ENCODE results near the gene OSBPL6.

OSBPL6 gene

DNA sequence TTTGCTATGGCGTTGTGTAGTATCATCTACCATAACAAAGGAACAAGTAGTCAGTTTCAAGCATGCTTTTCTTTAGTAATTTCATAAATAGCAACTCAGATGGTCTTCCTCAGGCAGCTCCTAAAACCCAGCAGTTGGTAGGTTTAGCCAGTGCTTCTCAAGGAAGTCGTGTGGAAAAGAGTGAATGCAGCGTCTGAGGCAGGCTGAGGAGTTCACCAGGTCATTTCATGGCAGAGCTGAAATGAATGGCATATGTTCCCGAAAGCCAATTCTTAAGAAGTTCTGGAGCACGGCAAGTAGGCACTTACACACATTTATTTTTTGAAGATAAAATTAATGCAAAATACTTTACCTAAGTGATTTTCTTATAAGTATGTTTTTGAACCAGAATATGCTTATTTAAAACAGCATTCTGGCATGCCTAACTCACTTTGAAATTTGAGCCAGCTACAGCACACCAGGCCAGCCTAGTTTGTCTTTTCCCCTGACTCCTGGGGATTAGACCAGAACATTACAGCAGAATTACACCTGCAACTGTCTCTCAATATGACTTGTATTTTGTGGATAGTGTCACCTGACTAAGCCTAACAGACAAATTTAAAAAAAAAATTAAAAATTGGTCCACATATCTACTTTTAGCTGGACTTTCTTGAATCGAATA is 62.2 kb downstream of the OSBPL6 start:
- DNase-seq (ENCODE audit: low read depth), result no peak
- no peak for TF ChIP-seq CTCF (IDR thresholded peaks at IDR 0.05; ENCODE audit: low read depth, low read length, missing control alignments)
- H3K4me3 ChIP-seq (ENCODE audit: low read depth, low read length), result no peak overlapping the region

GRCh38 chr2:178257127-178257526 is 62.8 kb downstream of the OSBPL6 start:
- H3K4me3 ChIP-seq (ENCODE audit: low read depth, low read length), result no peak overlapping the region
- TF ChIP-seq CTCF (IDR thresholded peaks at IDR 0.05; ENCODE audit: low read depth, low read length, missing control alignments), result no peak
- no peak for DNase-seq (ENCODE audit: low read depth)

- no peak for TF ChIP-seq CTCF (IDR thresholded peaks at IDR 0.05; ENCODE audit: low read depth, low read length, missing control alignments)
- DNase-seq (ENCODE audit: low read depth), result no peak
- H3K4me3 ChIP-seq (ENCODE audit: low read depth, low read length), result no peak overlapping the region
Observed at GRCh38 chr2:178258916-178259315, 64.6 kb downstream of the OSBPL6 start.

DNA sequence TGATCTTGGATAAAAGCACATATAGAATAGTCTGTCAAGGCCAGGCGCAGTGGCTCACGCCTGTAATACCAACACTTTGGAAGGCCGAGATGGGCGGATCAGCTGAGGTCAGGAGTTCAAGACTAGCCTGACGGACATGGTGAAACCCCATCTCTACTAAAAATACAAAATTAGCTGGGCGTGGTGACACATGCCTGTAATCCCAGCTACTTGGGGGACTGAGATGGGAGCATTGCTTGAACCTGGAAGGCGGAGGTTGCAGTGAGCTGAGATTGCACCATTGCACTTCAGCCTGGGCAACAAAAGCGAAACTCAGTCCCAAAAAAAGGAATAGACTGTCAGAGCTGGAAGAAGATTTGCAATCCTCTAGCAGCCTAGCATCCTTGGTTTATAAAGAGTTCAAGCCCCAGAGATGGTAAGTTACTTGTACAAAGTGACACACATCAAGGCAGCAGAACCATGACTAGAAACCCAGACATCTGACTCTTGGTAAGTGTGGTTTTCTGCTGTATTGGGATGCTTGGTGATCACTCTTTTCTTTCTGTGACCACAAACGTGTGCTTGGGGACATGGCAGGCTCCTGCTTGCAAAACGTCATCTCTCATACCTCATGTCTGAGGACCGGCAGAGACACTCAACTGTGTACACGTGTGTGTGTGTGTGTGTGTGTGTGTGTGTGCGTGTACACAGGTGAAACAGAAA is 69.0 kb downstream of the OSBPL6 start:
- DNase-seq (ENCODE audit: low read depth), result no peak
- H3K4me3 ChIP-seq (ENCODE audit: low read depth, low read length), result no peak overlapping the region
- no peak for TF ChIP-seq CTCF (IDR thresholded peaks at IDR 0.05; ENCODE audit: low read depth, low read length, missing control alignments)

GRCh38 chr2:178264211-178264610 is 69.9 kb downstream of the OSBPL6 start:
- no peak for TF ChIP-seq CTCF (IDR thresholded peaks at IDR 0.05; ENCODE audit: low read depth, low read length, missing control alignments)
- no peak overlapping the region for H3K4me3 ChIP-seq (ENCODE audit: low read depth, low read length)
- DNase-seq (ENCODE audit: low read depth), result no peak

DNA sequence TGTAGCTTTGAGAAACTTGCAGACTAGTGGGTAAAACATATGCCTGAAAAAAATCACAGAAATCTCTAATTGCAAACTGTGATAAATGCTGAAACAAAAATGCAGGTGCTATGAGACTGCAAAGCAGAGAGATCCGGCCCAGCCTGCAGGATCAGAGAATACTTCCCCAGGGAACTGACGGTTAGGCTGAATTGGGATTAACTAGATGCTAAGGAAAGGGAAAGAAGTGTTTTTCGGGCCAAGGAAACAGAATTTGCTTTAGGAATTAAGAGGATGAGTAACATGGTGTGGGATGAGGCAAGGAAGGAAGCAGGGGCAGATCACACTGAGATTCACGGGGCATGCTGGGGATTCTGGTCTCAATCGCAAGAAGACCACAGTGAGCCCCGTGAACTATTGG is 71.5 kb downstream of the OSBPL6 start:
- no peak for TF ChIP-seq CTCF (IDR thresholded peaks at IDR 0.05; ENCODE audit: low read depth, low read length, missing control alignments)
- DNase-seq (ENCODE audit: low read depth), result no peak
- no peak overlapping the region for H3K4me3 ChIP-seq (ENCODE audit: low read depth, low read length)

DNA sequence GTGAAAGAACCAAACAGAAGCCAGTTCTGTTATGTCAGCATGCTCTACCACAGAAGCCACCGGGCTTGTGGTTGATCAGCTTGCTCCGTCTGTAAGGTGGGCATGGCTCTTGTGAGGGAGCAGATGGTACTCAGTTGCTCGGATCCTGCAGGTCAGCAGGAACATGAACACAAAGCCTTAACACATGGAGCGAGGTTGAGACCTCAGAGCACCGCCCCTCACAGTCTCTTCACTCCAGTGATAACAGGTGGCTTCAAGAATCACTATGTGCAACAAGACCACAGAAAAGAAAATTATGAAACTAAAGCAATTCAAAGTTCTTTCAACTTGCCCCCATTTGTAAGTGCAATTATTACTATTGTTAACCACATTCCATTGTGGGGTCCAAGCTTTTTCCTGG is 72.1 kb downstream of the OSBPL6 start:
- H3K4me3 ChIP-seq (ENCODE audit: low read depth, low read length), result no peak overlapping the region
- no peak for TF ChIP-seq CTCF (IDR thresholded peaks at IDR 0.05; ENCODE audit: low read depth, low read length, missing control alignments)
- no peak for DNase-seq (ENCODE audit: low read depth)
